Retinal pigment epithelial cell (primary cell): ENCODE results near the gene KIR2DL3.
"Not testable (repeated sequence)": the region's sequence is repeated elsewhere in the genome, so short reads cannot be mapped to it uniquely, and the experiment has no call there.

Experiments used
- DNase-seq: peaks from one replicate; pipeline ENCODE4 v3.0.0-alpha.2; 2010; ENCODE audit warnings: low read depth
- H3K4me3 ChIP-seq: 2 replicates; pipeline ENCODE4 v1.5.1; 2011; ENCODE audit warnings: mild to moderate bottlenecking, low read length, control low read depth, moderate library complexity
- CTCF ChIP-seq: conservative IDR thresholded peaks from 2 replicates; pipeline ENCODE4 v1.5.1; 2011; ENCODE audit warnings: low read depth, low read length, control low read depth, inconsistent platforms

Gene KIR2DL3

GRCh38 chr19:54738306-54738705, at the start of gene KIR2DL3:
KIR2DL3 (plus strand) TSS chr19:54738513; CDS start chr19:54738546, 33 bp downstream.
- H3K4me3 ChIP-seq, DNase-seq: not testable (repeated sequence)

GRCh38 chr19:54691582-54692297, 46.6 kb upstream of the KIR2DL3 start:
- TF ChIP-seq CTCF, result no peak
- H3K4me3 ChIP-seq, result no peak overlapping the region
- no peak for DNase-seq

- no peak overlapping the region for H3K4me3 ChIP-seq
- no peak for DNase-seq
- no peak for TF ChIP-seq CTCF
Measured at GRCh38 chr19:54692298-54692615, 46.1 kb upstream of the KIR2DL3 start.

GRCh38 chr19:54694648-54695047, 43.7 kb upstream of the KIR2DL3 start:
- no peak for DNase-seq
- TF ChIP-seq CTCF, result no peak
- no peak overlapping the region for H3K4me3 ChIP-seq

- DNase-seq, result no peak
- TF ChIP-seq CTCF, result no peak
- no peak overlapping the region for H3K4me3 ChIP-seq
Measured at GRCh38 chr19:54696117-54696548, 42.2 kb upstream of the KIR2DL3 start.

GRCh38 chr19:54696766-54697165, 41.5 kb upstream of the KIR2DL3 start:
- H3K4me3 ChIP-seq, result no peak overlapping the region
- DNase-seq, result no peak
- TF ChIP-seq CTCF, result no peak

GRCh38 chr19:54697716-54698115, 40.6 kb upstream of the KIR2DL3 start:
- H3K4me3 ChIP-seq, DNase-seq: not testable (repeated sequence)

GRCh38 chr19:54704928-54705327, 33.4 kb upstream of the KIR2DL3 start:
- no peak for TF ChIP-seq CTCF
- DNase-seq, result no peak
- no peak overlapping the region for H3K4me3 ChIP-seq
